GM18870 (cell line): ENCODE results near the gene PTPRN2.
"Not testable (repeated sequence)": the region's sequence is repeated elsewhere in the genome, so short reads cannot be mapped to it uniquely, and the experiment has no call there.

Experiments
- ATAC-seq: cut with Tn5 transposase; IDR thresholded peaks from one replicate; pipeline ENCODE4 v1.9.1; 2021; ENCODE audit warnings: moderate library complexity; ENCODE audit not compliant: unreplicated experiment

The PTPRN2 gene

GRCh38 chr7:158164101-158165095, 423.2 kb downstream of the PTPRN2 start:
- ATAC-seq = no peak

DNA sequence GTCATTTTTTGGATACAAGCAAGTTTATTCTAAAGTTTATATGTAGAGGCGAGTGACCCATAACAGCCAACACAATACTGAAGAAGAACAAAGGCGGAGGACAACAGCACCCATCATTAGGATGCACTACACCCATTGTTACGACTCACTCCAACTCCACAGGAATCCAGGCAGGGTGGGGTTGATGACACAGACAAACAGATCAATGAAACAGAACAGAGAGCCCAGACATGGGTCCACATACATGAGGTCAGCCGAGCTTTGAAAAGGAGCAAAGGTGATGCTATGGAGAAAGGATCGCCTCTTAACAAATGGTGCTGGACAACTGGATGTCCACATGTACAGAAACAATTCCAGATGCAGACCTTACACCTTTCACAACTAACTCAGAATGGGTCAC, 426.4 kb downstream of the PTPRN2 start:
- ATAC-seq = no peak

GRCh38 chr7:158160199-158160598, 427.4 kb downstream of the PTPRN2 start:
- no peak for ATAC-seq

DNA sequence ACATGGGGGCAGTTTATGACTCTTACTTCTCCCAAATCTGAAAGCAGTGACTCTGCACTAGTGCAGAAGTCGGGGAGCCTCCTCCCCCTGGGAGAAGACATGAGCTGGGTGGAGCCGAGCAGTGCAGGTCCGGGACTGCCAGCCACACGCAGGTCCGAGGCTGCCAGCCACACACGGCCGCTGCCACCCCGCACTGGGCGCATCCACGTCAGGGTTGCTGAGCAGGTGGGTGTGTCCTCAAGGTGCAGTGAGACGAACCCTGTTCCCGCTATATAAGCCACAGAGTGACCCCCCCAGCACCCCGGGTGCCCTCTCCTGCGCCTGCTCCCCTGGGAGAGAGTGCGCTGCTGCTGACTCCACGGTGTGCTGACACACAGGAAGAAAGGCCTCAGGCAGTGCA, 430.2 kb downstream of the PTPRN2 start:
- no peak for ATAC-seq

GRCh38 chr7:158151273-158151672, 436.4 kb downstream of the PTPRN2 start:
- ATAC-seq = not testable (repeated sequence)

DNA sequence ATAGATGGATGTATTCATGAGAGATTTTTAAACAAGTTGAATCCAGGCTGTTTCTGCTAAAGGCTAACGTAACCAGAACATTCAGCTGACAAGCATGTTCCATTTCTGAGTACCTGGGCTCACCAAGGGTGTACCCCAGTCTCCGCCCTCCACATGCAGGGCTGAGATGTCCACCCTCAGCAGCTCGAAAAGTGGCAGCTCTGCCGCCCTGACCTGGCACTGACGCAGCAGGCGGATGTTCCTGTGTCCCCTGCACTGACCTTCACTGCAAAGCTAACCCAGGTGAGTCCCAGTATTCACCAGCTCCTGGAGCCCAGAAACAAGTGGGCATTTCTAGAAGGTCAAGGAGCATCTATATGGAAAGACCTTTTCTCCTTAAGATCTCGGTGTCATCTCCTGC, 437.4 kb downstream of the PTPRN2 start:
- no peak for ATAC-seq

GRCh38 chr7:158147431-158147830, 440.2 kb downstream of the PTPRN2 start:
- ATAC-seq = not testable (repeated sequence)

DNA sequence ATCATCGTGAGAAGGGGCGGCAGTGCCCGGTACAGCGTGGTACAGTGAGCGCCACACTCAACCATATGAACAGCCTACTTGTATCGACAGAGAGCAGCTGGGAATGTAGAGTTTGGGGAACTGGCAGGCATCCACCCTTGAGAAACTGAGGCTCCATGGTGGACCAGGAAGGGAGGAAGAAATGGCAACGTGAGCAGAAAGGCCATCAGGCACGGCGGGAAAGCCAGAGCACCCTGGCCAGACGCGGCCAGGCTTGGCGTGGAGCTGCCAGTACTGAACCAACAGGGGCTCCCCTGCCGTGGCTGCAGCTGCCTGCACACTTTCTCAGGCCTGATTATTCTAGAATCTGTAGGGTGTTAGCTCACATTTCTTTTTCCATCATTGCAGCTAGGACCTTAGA, 442.3 kb downstream of the PTPRN2 start:
- ATAC-seq = no peak

GRCh38 chr7:158143196-158144120, 444.2 kb downstream of the PTPRN2 start:
- no peak for ATAC-seq

- ATAC-seq = no peak
Measured at GRCh38 chr7:158142657-158143056, 445.0 kb downstream of the PTPRN2 start.

GRCh38 chr7:158141806-158142518, 445.7 kb downstream of the PTPRN2 start:
- no peak for ATAC-seq

- no peak for ATAC-seq
Measured at GRCh38 chr7:158141221-158141582, 446.4 kb downstream of the PTPRN2 start.

DNA sequence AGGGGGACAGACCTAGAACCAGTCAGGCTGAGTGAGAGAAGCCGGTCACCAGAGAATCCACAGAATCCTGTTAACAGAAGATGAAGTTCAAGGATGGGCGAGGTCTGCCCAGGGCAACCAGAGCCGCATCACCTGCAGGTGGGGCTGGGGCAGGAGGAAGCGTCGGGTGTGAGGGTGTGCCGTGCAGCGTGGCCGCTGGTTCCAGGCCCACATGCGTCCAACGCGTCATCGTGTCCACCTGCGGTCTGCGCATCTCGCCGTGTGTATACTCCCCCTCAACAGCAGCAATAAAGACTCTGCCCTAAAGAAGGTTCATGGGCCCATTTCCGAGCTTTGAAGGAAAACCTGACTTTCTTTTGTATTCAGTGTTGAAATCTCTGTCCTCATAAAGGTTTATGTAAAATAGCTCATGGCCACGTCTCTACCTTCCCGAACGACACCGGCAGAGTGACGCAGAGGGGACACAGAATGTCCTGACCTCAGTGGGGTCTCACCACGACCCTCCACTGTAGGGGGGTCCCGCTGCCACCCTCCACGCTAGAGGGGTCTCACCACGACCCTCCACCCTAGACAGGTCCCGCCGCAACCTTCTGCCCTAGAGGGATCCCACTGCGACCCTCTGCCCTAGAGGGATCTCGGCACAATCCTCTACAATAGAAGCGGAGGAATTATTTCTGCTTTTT, 446.9 kb downstream of the PTPRN2 start:
- no peak for ATAC-seq

GRCh38 chr7:158139499-158139898, 448.1 kb downstream of the PTPRN2 start:
- no peak for ATAC-seq

GRCh38 chr7:158138329-158138597, 449.4 kb downstream of the PTPRN2 start:
- ATAC-seq = no peak

DNA sequence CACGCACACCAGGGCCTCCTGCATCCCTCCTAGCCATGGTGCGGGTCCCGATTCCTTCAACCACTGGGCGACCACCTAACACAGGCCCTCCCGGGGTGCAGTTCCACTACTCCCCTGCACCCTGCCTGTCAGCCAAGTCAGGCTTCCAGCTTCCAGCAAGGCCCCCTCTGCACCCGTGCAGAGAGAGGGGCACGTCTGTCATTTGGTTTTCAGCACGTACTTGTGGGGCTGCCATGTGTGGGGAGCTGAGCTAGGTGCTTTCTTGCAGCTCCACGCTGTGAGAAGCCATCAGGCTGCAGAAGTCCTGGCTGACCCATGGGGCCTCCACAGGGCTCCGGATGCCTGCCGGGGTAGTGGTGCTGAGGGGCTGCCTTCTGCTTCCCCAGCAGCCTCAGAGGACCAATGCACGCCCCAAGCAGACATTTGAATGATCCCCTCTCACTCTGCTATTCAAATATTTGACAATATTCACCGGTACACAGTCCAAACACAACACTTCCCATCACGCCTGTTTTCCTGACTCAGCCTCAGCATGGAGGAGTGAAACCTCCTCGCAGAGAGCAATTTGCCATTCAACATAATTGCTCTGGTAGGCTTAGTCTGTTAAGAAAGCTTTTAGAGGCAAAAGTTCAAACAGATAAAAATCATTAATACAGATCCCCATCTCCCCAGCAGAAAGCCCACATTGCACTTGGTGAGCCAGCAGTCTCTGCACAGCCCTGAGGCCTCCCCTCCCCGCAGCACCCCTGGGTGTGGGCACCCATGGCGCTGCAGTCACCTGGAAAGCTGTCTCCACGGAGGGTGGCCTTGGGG, 449.9 kb downstream of the PTPRN2 start:
- ATAC-seq = no peak

GRCh38 chr7:158135931-158136330, 451.7 kb downstream of the PTPRN2 start:
- ATAC-seq = no peak

DNA sequence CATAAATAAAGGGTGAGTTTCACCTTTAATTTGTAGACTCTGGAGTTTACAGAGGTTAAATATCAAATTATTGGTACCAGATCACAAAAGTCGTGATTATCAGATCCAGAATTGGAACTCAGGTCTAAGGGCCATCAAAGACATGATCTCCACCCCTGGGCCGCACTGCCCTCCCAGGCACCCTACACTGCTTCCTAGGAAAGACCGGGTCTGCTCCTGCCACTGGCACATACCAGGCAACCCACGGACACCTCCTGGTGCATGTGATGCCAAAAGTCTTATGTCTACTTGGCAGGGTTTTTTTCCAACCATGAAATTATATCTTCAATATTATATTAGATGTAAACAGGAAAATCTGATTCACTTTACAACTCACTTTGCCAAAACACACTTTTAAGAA, 452.8 kb downstream of the PTPRN2 start:
- no peak for ATAC-seq

- ATAC-seq = no peak
Measured at GRCh38 chr7:158133515-158134271, 453.9 kb downstream of the PTPRN2 start.
